ENCODE data around the gene MESD.

MESD gene

DNA sequence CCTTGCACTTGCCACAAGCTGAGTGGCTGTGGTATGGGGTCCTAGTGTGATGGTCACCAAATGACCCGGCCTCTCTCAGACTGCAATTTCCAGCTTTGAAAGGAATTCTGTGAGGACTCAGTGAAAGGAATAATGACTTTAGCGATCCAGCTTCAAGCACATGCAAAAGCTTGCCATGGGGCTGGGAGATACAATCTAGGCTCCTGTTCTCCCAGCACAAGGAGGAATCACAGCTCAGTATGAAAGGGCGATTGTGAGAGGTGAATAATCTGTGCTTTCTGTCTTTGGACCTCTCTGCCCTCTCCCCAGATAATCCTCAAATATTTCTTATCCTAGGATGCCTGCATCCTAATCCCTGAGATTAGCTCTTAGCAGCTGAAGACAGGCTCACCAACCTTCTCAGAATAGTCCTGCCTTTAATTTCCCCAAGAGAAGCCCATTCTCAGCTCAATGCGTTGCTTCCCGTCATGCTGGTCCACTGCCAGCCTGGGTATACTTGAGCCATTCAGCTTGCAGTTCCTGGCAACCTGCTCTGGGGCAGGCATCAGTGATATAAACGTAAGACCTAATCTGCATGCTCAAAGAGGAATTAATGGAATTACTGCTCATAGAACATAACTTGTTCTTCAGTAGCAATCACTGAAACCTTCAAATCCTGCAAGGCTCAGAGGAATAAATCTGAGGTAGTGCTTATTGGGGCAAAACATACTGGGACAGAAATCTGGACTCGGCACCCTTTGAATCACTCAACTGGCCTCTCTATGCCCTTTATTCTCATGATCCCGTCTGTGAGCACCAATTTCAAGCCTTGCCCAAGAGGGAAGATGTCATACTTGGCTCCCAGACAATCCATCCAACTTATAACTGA lies 26.2 kb upstream of the MESD start:
- no peak overlapping the region for H3K27ac ChIP-seq
- no peak for DNase-seq (ENCODE audit: low read depth, low spot score)

DNA sequence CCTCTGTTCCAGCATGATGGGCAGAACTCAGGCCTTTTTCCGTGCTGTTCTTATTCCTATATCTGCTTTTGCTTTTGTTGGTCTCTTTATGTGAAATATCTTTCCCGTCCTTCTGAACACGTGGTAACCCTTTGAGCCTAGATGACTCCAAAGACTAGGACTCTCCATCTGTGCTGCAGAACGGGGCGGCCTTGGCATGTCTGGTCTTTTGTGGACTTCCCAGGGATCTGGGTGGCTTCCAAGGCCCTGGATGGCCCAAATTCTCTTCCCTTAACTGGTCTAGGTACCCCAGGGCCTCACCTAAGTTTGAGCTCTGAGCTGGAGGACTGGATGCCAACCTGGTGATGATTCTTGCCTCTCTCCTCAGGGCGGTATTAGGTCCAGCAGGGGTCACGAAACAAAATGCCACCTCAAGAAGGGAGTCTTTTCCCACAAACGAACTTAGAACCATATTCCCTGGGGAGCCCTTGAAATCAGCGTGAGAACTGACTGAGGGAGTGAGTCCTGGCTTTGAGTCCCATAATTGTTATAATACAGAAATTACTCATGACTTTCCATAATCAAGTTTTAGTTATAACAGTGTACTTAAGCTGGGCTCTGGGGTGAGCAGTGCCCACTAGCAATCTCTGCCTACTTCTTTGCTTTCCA lies 25.0 kb upstream of the MESD start:
- H3K27ac ChIP-seq, result no peak overlapping the region
- DNase-seq (ENCODE audit: low read depth, low spot score), result no peak

DNA sequence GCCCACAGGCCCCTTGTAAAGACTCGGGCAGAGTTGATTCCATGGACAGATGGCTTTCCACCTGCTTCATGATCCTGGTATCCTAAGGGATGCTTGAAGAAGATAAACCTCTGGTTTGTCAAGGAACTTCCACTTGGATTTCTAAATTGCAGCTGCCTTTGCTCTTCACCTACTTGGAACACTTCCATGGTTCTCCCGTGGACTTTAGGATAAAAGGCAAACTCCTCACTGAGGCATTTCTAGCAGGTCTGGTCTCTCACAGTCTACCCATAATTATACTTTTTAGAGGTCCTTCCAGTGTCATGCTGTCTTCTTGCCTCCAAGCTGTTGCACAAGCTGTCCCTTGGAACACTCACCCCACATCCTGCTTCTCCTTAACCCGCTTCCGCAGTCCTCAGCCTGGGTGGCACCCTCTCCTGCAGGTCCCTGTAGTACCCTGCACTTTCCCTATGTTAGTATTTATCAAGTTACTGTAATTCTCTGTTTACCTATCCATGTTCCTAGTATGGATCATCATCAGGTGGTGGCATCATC lies 23.8 kb upstream of the MESD start:
- no peak overlapping the region for H3K27ac ChIP-seq
- DNase-seq (ENCODE audit: low read depth, low spot score), result no peak

DNA sequence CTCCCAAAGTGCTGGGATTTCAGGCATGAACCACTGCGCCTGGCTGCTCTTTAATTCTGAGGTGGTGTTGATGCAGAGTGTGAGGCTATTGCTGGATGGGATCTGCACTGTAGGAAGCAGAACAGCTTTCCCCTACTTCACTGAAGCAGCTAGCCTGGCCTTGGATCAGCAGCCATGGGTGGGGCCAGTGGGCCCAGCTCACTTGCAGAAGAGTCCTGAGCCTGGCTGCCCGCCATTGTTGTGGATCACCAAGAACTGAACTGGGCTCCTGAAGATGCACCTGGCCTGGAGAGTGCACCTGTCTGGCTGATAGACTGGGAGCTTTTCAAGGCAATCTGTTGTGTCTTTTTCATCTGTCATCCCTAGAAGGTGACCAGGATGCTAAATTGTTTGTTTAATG lies 23.0 kb upstream of the MESD start:
- no peak overlapping the region for H3K27ac ChIP-seq
- DNase-seq (ENCODE audit: low read depth, low spot score), result no peak

DNA sequence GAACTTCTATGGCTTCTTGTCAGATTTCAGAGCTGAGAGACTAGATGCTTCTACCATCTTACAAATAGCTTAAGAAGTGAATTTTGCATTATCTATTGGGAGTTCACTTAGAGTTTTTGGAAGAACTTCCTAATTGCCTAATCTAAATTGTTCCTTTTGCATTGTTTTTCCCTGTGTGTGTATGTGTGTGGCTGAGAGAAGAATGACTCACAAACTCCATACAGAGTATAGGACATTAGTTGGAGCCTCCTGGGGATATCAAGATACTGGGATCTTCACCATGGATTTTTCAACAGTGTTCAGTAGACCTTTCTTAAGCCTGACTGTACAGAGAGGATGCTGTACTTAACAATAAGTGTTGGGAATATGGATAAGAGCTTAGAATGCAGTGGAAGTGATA lies 22.0 kb upstream of the MESD start:
- DNase-seq (ENCODE audit: low read depth, low spot score), result no peak
- H3K27ac ChIP-seq, result no peak overlapping the region

DNA sequence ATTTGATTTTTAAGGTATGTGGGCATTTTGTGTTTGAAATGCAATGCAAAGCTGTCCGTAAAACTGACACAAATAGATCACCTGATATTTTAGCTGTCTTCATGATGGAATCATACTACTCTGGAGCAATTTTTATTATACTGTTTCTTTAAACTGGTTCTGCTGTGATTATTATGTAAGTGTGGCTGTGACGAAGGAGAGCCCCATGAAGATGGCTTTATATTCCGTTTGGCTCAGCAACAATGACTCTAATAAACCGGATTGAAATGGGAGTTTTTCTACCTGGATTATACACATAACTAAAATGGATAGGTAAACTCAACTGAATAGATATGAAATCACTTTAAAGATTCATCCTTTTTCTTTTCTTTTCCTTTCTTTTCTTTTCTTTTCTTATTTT lies 20.5 kb upstream of the MESD start:
- no peak for DNase-seq (ENCODE audit: low read depth, low spot score)
- no peak overlapping the region for H3K27ac ChIP-seq

DNA sequence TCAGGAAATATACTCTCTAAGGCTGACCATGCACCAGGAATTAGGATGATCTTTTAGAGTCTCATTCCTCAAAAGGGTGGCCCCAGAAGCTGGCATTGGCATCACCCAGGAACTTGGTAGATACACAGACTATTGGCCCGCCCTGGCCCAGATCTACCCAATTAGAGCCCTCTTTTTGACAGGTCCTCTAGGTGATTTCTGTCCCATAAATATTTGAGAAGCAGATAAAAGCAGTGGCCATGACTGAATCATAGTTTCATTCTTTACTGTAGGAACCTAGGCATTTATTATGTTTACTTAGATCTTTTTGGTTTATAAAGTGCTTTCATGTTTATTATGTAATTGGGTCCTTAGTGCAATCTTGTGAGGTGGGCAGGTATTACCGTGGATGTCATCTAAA lies 18.7 kb upstream of the MESD start:
- DNase-seq (ENCODE audit: low read depth, low spot score), result no peak

DNA sequence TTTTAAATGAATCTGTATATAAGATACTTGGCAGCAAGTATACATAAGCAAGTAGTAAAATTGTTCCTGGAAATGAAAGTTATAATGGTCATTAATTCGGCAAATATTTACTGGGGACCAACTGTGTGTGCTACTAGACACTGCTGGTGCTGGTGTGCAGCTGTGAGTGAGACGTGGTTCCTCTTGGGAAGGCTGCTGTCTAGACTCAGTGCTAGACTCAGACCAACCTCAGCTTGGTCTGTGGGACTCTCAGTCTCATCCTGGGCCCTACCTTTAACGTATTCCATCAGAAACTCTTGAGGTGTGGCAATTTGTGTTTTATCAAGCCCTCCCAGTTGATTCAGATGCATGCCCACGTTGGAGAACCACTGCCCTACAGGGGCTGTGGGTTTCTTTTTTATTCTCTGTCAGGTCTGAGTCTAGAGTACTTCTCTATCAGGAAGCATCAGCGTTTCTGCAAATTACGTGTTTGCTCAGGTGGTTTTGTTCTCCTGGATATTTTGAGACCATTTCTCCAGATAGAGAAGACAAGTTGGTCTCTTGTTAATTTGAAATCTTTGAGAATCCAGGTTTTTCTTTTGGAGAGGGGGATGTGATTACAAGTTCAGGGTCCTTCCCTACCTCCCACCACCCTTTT lies 17.9 kb upstream of the MESD start:
- no peak for DNase-seq (ENCODE audit: low read depth, low spot score)
- no peak overlapping the region for H3K27ac ChIP-seq

More for the DNA sequence above, 18.7 kb upstream of the MESD start:
- no peak overlapping the region for H3K27ac ChIP-seq

DNA sequence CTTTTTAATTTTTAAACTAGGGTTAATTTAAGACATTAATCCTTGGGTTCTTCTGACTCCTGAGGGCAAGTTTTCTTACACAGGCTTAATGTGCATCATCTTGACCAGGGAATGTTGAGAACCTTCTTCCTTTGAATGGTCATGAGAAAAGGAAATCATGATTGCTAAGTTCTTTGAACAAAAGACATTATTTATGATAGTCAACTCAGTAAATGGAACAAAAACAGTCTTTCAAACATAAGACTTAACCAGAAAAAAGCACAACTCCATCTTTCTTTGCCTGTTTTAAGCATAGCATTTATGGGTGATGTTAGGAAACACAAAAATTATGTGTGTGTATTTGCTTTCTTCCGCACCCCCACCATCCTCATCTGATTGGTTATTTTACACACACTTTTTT lies 16.5 kb upstream of the MESD start:
- H3K27ac ChIP-seq, result no peak overlapping the region
- no peak for DNase-seq (ENCODE audit: low read depth, low spot score)

DNA sequence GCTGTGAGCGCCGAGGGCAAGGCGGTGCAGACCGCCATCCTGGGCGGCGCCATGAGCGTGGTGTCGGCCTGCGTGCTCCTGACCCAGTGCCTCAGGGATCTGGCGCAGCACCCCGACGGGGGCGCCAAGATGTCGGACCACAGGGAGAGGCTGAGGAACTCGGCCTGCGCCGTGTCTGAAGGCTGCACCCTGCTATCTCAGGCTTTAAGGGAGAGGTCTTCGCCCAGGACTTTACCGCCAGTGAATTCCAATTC lies 13.4 kb upstream of the MESD start:
- DNase-seq (ENCODE audit: low read depth, low spot score), result no peak

DNA sequence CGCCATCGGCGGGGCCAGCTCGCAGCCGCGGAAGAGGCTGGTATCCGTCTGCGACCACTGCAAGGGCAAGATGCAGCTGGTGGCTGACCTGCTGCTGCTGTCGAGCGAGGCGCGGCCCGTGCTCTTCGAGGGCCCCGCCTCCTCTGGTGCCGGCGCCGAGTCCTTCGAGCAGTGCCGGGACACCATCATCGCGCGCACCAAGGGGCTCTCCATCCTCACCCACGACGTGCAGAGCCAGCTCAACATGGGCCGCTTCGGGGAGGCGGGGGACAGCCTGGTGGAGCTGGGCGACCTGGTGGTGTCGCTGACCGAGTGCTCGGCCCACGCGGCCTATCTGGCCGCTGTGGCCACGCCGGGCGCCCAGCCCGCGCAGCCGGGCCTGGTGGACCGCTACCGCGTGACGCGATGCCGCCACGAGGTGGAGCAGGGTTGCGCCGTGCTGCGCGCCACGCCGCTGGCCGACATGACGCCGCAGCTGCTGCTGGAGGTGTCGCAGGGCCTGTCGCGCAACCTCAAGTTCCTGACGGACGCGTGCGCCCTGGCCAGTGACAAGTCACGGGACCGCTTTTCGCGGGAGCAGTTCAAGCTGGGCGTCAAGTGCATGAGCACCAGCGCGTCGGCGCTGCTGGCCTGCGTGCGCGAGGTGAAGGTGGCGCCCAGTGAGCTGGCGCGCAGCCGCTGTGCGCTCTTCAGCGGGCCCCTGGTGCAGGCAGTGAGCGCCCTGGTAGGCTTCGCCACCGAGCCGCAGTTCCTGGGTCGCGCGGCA lies 12.9 kb upstream of the MESD start:
- DNase-seq (ENCODE audit: low read depth, low spot score), result no peak
- H3K27ac ChIP-seq, result peak overlapping the region; percentile 97

More for the DNA sequence above, 13.4 kb upstream of the MESD start:
- no peak overlapping the region for H3K27ac ChIP-seq

DNA sequence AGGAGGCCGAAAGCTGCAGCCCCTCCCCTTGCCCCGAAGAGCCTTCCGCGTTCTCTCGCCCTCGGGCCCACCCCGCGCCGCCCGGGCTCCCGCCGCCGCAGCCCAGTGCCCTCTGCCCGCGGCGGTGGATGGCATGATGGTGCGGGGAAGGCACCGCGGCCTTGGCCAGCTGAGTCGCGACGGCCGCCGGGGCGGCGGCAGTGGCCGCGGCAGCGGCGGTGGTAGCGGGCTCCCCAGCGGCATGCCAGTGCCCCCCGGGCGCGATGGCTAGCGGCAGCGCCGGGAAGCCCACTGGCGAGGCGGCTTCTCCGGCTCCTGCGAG lies 12.4 kb upstream of the MESD start:
- H3K27ac ChIP-seq, result peak overlapping the region; percentile 97
- no peak for DNase-seq (ENCODE audit: low read depth, low spot score)

DNA sequence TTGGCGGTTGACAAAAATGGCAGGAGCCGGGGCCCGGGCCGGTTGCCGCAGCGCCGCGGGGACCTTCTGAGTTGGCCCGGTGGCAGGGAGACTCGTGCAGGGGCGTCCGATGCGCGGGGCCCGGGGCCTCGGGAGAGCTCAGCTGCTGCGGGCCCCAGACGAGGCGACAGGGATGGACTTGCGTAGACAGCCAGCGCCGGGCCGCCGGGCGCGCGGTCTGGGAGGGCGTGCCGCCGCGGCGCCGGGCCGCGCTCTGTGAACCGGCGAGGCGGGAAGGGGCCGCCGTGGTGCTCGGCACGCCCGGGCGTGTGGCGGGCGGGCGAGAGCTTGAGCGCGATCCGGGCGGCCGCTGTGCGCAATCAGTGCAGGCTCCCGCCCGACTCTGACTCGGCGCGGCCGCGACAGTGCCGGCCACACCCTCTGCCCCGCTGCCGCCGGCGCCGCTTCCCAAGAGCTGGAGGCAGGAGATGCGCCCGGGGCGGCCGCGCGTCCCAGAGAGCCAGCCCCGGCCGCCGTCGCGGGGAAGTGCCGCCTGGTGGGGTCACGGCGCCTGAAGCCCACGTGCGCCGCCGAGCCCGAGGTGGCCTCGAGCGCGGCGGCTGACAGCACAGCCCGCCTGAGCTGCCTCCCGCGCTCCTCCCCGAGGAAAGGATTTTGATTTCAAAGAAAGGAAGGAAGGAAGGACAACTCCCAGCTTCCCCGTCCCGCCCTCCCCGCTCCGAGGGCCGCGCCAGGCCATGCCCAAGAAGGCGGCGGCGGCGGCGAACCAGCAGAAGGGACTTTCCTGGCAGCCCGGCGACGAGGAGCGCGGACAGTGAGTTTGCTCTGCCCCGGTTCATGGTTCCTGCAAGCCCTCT lies 11.8 kb upstream of the MESD start:
- no peak for DNase-seq (ENCODE audit: low read depth, low spot score)
- H3K27ac ChIP-seq, result peak overlapping the region; percentile 97

DNA sequence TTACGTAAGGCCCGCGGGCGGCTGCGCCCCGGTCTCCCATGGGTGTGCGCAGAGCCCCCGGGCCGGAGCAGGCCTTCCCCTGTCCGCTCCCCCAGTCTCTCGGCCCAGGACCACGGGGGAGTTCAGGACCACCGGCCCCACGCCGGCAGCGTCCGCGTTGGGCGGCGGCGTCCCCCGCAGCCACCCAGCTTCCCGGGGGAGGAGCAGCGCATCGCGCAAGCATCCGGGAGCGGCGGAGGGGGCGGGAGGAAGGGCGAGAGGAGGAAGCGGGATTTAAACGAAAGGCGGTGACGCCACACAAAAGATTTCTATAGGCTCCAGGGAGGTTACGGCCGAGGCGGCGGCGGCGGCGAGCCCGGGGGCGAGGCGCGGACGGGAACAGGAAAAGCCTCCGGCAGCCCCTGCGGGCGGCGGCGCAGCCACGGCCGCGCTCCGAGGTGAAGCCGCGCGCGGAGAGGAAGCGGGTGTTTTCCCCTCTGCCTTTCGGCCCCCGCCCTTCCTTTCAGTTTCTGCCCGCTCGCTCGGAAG lies 11.1 kb upstream of the MESD start, which contains the start of gene TLNRD1:
Gene TLNRD1 (plus strand): TSS at position 300 of the 528 bp plus-strand sequence. CDS start 1,349 bp downstream, outside the sequence.
- peak within 1 kb of the TSS; percentile 97 for H3K27ac ChIP-seq
- peak; percentile 67 for DNase-seq (ENCODE audit: low read depth, low spot score)

DNA sequence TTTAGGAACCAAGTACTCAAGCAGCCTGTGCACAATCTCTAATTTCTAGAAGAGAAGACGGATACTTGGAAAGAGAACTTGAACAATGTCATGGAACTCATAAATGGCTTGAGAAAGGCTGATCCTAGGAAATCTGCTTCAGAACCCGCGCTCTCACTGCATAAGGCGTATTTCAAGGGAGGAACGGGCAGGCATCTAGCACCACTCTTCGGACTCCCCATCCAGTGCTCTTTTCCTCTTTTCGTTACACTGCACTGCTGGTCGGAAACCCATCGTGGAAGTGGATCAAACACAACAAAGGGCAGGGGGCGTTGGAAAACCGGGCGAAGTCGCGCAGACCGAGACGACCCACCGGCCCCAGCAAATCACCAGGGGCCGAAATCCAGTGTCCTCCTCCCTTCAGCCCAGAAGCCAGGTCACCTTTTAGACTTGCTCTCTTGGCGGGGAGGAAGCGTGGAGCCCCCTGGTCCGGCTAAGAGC lies 10.6 kb upstream of the MESD start:
- DNase-seq (ENCODE audit: low read depth, low spot score), result no peak
- peak overlapping the region; percentile 97 for H3K27ac ChIP-seq

DNA sequence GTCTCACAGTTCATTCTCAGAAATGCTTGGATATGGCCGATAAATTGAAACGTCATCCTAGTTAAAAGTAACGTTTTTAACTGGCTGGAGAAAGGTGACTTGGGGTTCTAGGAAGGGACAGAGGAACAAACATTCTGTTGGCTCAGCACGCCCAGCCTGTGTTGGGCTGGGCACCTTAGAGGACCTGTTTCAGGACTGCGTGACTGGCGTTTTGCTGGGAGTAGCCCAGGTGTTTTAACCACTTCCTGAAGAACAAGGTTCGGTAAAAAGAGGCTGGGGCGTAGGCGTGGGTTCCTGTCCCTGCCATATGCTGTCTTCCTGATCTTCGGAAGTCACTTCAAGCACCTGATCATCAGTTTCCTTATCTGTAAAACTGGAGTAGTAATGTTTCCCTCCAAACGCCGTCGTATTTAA lies 10.0 kb upstream of the MESD start:
- H3K27ac ChIP-seq, result peak overlapping the region; percentile 97
- DNase-seq (ENCODE audit: low read depth, low spot score), result no peak

DNA sequence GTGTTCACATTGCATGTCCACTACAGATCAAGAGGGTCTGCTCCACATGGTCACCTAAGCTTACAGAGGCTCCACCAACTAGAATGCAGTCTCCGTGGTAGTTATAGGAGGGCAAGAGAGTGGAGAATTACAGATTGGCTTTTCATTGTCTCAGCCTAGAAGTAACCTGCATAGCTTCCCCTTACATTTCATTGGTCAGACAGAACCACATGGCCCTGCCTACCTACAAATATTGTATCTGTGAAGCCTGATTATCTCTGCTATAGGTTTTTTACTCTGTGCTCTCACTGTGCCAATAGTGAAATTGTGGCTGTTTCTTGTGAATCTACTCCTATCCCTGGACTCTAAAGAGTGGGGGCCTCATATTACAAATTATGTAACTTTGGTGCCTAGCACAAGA lies 8.6 kb upstream of the MESD start:
- peak overlapping the region; percentile 40 for H3K27ac ChIP-seq
- DNase-seq (ENCODE audit: low read depth, low spot score), result no peak

DNA sequence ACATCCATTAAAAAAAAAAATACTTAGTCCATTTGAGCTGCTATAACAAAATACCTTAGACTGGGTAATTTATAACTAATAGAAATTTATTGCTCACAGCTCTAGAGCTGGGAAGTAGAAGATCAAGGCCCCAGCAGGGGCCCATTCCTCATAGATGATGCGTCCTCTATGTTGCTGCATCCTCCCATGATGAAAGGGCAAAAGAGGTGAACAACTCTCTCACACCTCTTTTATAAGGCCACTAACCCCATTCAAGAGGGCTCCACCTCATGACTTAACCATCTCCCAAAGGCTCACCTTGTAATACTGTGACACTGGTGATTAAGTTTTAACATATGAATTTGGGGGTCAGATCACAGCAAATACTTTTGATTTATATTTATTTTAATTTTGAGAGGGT lies 8.1 kb upstream of the MESD start:
- no peak for DNase-seq (ENCODE audit: low read depth, low spot score)
- peak overlapping the region; percentile 40 for H3K27ac ChIP-seq

DNA sequence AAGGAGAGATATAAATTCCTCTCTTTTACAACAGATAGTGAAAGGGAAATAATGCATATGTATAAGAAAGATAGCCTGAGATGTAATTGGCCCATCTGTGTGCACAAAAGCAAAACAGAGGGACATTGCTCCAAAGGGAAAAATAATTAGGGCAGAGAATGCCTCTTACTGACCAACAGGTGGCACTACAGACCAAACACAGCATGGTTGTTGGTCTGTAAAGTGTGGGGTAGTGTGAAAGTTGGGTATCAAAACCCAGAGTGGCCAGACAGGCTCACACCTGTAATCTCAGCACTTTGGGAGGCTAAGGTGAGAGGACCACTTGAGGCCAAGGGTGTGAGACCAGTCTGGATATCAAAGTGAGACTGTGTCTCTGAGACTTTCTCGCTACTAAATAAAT lies 6.6 kb upstream of the MESD start:
- no peak overlapping the region for H3K27ac ChIP-seq
- no peak for DNase-seq (ENCODE audit: low read depth, low spot score)

All from epithelial cell of prostate (primary cell).